GM19240 (cell line): ENCODE results near the gene C2orf15.
"Not testable (repeated sequence)": the region's sequence is repeated elsewhere in the genome, so short reads cannot be mapped to it uniquely, and the experiment has no call there.

Experiments
- DNase-seq: peaks from one replicate; pipeline ENCODE4 v3.0.0; 2011; ENCODE audit warnings: low spot score; ENCODE audit not compliant: insufficient read length

Gene C2orf15

GRCh38 chr2:99166218-99166617 lies 24.7 kb downstream of the C2orf15 start:
- no peak for DNase-seq

- no peak for DNase-seq
Observed at GRCh38 chr2:99169534-99169933, 28.0 kb downstream of the C2orf15 start.

GRCh38 chr2:99171377-99172140 lies 30.1 kb downstream of the C2orf15 start:
- no peak for DNase-seq

DNA sequence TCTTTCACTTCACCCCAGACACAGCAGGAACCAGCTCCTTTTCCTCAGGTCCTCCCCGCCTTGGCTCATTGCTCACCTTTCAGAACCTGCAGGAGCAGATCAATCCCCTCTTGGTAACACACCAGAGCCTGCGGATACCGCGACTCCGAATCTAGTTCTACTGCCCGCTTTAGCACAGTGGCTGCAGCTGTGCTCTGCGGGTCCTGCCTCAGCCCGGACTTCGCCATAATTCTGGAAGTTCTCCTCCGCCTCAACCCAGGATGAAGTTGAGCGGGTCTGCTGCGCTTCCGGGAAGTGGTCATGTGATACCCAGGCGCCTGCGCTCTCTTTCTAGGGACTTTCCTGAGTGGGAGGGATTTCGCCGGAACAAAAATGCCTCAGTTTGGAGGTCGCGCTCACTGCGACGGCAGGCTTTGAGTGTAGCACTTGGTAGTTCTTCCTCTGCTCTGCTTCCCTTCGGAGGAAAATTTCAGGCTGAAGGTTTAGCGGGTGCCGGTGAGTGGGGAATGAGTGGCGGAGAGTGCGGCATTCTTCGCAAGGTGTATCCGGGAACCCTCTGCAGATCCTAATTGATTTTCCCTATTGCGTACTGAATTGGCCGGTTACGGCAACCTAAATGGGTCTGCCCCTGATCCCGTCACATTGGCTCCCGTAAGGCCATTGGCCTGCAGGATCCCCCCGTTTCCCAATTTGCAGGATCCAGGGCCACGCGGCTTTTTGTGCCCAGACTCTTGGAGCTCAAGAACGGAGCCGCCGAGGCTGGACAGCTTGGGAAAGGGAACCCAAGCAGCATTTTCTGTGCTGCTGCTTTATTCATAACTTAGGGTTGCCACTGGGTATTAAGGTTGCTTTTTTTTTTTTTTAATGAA lies 39.5 kb downstream of the C2orf15 start, which contains the start of the genes MITD1 and MRPL30:
Gene MITD1, minus strand, starts transcription at position 304 of the 869 bp plus-strand sequence. Its CDS starts 77 bp downstream, at position 227.
Gene MRPL30, plus strand, starts transcription at position 430 of the 869 bp plus-strand sequence. CDS start 5,020 bp downstream, outside the sequence.
- peak; percentile 58 for DNase-seq

GRCh38 chr2:99181624-99182000 lies 40.1 kb downstream of the C2orf15 start:
- DNase-seq: no peak

DNA sequence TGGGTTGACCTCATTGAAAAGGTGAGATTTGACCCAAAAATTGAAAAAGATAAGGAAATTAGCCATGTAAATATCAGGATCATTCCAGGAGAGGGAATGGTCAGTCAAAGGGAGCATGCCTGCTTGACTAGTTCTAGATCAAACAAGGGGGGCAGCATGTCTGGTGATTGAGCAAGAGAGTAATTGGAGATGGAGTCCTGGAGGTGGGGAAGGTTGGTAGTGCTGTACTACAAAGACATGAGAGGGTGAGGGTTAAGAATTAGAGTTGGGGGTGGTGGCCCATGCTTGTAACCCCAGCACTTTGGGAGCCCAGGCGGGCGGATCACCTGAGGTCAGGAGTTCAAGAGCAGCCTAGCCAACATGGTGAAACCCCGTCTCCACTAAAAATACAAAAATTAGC lies 41.5 kb downstream of the C2orf15 start:
- DNase-seq: no peak

DNA sequence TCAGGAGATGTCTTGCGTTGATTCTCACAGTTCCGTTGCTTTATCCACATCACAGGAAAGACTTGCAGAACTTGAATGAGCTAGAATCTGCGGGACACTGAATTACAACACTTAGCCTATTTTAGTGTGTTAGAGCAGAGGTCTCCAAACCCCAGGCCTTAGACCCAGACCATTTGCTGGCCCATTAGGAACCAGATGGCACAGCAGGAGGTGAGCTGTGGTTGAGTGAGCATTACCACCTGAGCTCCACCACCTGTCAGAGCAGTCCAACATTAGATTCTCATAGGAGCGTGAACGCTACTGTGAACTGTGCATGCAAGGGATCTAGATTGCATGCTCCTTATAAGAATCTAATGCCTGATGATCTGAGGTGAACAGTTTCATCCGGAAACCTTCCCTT lies 43.3 kb downstream of the C2orf15 start:
- DNase-seq: no peak

- DNase-seq: no peak
Observed at GRCh38 chr2:99187011-99187410, 45.5 kb downstream of the C2orf15 start.

DNA sequence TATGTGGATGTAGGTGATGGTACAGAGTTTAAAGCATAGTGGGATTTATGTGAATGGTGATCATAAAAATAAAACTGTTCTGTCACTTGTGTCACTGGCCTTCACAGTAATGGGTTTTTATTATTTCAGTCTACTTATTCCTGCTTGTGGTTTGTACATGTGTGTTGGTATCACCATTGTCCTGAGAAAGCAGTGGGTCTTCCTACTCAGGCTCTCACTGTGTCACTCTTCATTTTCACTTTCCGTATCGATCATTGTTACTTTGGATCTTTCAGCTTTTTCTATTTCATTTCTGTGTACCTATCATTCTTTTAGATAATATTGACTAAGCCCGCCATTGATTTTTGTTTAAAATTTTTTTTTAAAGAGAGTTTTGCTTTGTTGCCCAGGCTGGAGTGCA lies 46.9 kb downstream of the C2orf15 start:
- no peak for DNase-seq

- DNase-seq: no peak
Observed at GRCh38 chr2:99190548-99190947, 49.0 kb downstream of the C2orf15 start.

DNA sequence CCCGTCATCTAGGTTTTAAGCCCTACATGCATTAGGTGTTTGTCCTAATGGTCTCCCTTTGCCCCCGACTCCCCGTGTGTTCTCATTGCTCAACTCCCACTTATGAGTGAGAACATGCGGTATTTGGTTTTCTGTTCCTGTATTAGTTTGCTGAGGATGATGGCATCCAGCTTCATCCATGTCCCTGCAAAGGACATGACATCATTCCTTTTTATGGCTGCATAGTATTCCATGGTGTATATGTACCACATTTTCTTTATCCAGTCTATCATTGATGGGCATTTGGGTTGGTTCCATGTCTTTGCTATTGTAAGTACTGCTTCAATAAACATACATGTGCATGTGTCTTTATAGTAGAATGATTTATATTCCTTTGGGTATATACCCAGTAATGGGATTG lies 50.9 kb downstream of the C2orf15 start:
- DNase-seq: not testable (repeated sequence)

DNA sequence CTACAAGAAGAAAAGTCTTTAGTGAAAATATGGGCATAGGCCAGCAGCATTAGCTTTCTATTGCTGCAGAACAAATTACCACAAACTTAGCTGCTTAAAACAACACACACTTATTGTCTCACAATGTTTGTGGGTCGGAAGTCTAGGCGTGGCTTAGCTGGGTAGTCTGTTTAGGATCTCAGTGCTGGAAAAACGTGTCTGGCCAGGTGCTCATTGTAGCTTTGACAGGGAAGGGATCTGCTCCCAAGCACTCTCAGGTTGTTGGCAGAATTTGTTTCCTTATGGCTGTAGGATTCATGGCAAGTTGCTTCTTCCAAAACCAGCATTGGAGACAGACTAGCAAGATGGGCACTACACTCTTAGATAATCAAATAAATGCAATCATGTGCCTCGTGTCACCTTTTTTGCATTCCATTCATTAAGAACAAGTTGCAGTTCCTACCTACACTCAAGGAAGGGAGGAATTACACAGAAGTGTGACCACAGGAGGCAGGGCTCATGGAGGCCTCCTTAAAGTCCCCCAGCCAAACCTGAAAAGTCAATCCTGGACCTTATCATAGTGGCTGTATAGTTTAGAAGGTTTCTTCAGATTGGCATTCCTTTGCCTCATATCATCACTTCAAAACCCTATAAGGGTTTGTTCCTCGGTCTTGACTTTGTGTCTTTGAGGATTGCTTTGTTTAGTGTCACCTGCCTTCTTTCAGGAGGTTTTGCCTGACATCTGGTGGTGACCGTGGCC lies 56.8 kb downstream of the C2orf15 start:
- no peak for DNase-seq

DNA sequence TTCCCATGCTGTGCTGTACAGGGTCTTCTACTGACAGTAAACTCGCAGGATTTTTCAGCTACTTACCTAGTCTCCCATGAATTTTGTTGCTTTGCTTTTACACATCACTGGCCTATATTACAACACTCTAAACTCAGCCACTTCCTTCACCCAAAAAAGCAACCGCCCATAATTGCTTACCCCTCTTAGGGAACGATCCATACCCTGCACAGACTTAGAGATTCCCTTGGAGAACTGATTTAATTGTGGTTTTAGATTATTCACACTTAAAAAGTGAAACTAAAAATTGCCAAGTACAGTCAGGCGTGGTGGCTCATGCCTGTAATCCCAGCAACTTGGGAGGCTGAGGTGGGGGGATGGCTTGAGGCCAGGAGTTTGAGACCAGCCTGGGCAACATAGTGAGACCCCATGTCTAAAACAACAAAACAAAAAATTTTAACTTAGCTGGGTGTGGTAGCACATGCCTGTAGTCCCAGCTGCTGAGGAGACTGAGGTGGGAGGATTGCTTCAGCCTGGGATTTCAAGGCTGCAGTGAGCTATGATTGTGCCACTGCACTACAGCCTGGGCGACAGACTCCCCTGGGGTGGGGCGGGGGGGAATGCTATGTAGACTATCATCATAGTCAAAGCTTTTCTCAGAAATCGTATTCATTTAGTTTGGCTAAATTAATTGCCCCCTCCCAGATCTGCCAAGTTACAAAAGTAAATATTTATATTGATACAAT lies 58.7 kb downstream of the C2orf15 start:
- no peak for DNase-seq
